Subcutaneous abdominal adipose tissue (tissue), 5 donors: ENCODE data around the gene HBA2.
A peak's percentile ranks its signal among the peaks of the same experiment; 100 is the strongest.

Experiments used
- H3K27ac ChIP-seq: one replicate; pipeline ENCODE4 v1.7.0; 2013; ENCODE audit warnings: low read depth, mild to moderate bottlenecking, inconsistent platforms, low read length, moderate library complexity
- H3K27me3 ChIP-seq, 5 donors: one replicate each; pipeline ENCODE4 v1.7.0; 2013; ENCODE audit warnings: low read length in 5 of 5, inconsistent platforms in 1 of 5; ENCODE audit not compliant: control insufficient read depth in 5 of 5, insufficient read depth in 4 of 5
- H3K36me3 ChIP-seq, 5 donors: one replicate each; pipeline ENCODE4 v1.7.0; 2013; ENCODE audit warnings: low read length in 5 of 5; ENCODE audit not compliant: control insufficient read depth in 5 of 5, insufficient read depth in 5 of 5
- H3K4me1 ChIP-seq, 5 donors: one replicate each; pipeline ENCODE4 v1.7.0; 2013; ENCODE audit warnings: low read length in 5 of 5, mild to moderate bottlenecking in 3 of 5, moderate library complexity in 1 of 5; ENCODE audit not compliant: control insufficient read depth in 5 of 5, insufficient read depth in 5 of 5
- H3K4me3 ChIP-seq, 5 donors: one replicate each; pipeline ENCODE4 v1.7.0; 2013; ENCODE audit warnings: low read length in 5 of 5, low read depth in 1 of 5
- H3K9ac ChIP-seq, 5 donors: one replicate each; pipeline ENCODE4 v1.7.0; 2013; ENCODE audit warnings: low read length in 5 of 5, mild to moderate bottlenecking in 4 of 5, moderate library complexity in 3 of 5
- H3K9me3 ChIP-seq, 5 donors: one replicate each; pipeline ENCODE4 v1.7.0; 2013; ENCODE audit warnings: low read length in 5 of 5; ENCODE audit not compliant: control insufficient read depth in 5 of 5
- donor health status: healthy.
- donor health status: healthy.
- donor health status: healthy.
- donor health status: healthy.
- donor health status: healthy.

The HBA2 gene

DNA sequence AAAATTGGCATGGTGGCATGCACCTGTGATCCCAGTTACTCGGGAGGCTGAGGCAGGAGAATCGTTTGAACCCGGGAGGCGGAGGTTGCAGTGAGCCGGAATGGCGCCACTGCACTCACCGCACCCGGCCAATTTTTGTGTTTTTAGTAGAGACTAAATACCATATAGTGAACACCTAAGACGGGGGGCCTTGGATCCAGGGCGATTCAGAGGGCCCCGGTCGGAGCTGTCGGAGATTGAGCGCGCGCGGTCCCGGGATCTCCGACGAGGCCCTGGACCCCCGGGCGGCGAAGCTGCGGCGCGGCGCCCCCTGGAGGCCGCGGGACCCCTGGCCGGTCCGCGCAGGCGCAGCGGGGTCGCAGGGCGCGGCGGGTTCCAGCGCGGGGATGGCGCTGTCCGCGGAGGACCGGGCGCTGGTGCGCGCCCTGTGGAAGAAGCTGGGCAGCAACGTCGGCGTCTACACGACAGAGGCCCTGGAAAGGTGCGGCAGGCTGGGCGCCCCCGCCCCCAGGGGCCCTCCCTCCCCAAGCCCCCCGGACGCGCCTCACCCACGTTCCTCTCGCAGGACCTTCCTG, 7.5 kb downstream of the HBA2 start, which contains the start of gene HBQ1:
TSS of gene HBQ1 (plus strand) at position 359 of the 575 bp plus-strand sequence. CDS start at position 387, 28 bp downstream.
- peaks cover 0 to 21% (median 13%) of the 10 kb centered on the region in 5 donors for H3K4me1 ChIP-seq
- no peaks in the 10 kb centered on the region for H3K9me3 ChIP-seq
- H3K27me3 ChIP-seq = peaks cover 23 to 35% (median 30%) of the 10 kb centered on the region in 5 donors
- H3K4me3 ChIP-seq = peak within 1 kb of the TSS in 3 of 5 donors; percentile 34 to 62 (median 40)
- H3K27ac ChIP-seq = no peak within 1 kb of the TSS
- no peak within 1 kb of the TSS for H3K9ac ChIP-seq
- peaks cover 0 to 3% (median 1%) of the 10 kb centered on the region in 5 donors for H3K36me3 ChIP-seq

DNA sequence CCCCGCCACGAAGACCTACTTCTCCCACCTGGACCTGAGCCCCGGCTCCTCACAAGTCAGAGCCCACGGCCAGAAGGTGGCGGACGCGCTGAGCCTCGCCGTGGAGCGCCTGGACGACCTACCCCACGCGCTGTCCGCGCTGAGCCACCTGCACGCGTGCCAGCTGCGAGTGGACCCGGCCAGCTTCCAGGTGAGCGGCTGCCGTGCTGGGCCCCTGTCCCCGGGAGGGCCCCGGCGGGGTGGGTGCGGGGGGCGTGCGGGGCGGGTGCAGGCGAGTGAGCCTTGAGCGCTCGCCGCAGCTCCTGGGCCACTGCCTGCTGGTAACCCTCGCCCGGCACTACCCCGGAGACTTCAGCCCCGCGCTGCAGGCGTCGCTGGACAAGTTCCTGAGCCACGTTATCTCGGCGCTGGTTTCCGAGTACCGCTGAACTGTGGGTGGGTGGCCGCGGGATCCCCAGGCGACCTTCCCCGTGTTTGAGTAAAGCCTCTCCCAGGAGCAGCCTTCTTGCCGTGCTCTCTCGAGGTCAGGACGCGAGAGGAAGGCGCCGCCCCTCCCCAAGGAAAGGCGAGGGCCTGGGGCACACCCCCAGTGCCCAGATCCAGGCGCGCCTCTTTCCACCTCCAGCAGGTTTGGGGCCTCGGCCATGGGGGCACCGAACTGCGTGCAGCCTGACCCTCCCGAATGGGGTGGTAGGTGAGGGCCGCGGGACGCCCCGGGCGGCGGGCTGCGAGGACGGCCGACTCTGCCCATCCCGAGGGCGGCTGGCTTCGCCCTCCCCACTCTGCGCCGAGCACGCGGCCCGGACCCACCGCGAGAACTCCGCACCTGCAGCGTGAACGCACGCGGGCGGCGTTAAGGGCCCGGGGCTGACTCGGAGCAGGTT, 8.2 kb downstream of the HBA2 start:
- H3K9ac ChIP-seq = no peak overlapping the region
- peaks cover 18 to 32% (median 25%) of the 10 kb centered on the region in 5 donors for H3K27me3 ChIP-seq
- H3K36me3 ChIP-seq = peaks cover 0 to 10% (median 4%) of the 10 kb centered on the region in 5 donors
- no peak overlapping the region for H3K27ac ChIP-seq
- peak overlapping the region in 3 of 5 donors; percentile 34 to 62 (median 40) for H3K4me3 ChIP-seq
- H3K4me1 ChIP-seq = peaks cover 0 to 21% (median 13%) of the 10 kb centered on the region in 5 donors
- H3K9me3 ChIP-seq = no peaks in the 10 kb centered on the region

- H3K27ac ChIP-seq = no peak overlapping the region
- no peak overlapping the region for H3K9ac ChIP-seq
- H3K9me3 ChIP-seq = no peaks in the 10 kb centered on the region
- peak overlapping the region in 1 of 5 donors; percentile 62 for H3K4me3 ChIP-seq
- peaks cover 18 to 32% (median 25%) of the 10 kb centered on the region in 5 donors for H3K27me3 ChIP-seq
- H3K36me3 ChIP-seq = peaks cover 0 to 10% (median 4%) of the 10 kb centered on the region in 5 donors
- peaks cover 0 to 21% (median 13%) of the 10 kb centered on the region in 5 donors for H3K4me1 ChIP-seq
These were observed 8.9 kb downstream of the HBA2 start for GRCh38 chr16:181565-182021.

GRCh38 chr16:183005-183404, 10.3 kb downstream of the HBA2 start:
- Histone ChIP-seq H3K9me3 (no peaks in the 10 kb centered on the region), H3K4me1 (peaks cover 0 to 21% (median 13%) of the 10 kb centered on the region in 5 donors), H3K4me3 (no peak overlapping the region), H3K9ac (no peak overlapping the region), H3K27me3 (peaks cover 12 to 24% (median 16%) of the 10 kb centered on the region in 5 donors), H3K27ac (no peak overlapping the region), H3K36me3 (peaks cover 0 to 20% (median 13%) of the 10 kb centered on the region in 5 donors)

DNA sequence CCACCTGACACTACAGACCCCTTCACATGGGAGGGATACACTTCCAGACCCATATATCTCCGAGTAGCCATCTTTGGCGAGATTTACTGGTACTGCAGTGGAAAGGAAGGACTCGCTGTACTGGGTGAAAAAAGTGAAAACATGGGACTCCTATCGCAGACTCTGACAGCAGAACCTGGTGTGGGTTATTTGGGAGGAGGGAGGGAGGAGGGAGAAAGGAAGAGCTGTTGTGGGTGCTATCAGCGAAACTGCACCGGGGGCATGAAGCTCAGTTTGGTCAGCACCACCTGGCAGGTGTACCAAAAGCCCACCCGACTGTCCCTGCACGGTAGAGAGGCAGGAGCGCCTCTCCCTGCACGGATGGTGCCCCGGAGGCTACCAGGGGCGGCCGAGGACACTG, 12.5 kb downstream of the HBA2 start:
- no peak overlapping the region for H3K27ac ChIP-seq
- H3K4me3 ChIP-seq = no peak overlapping the region
- H3K9me3 ChIP-seq = no peaks in the 10 kb centered on the region
- peaks cover 0 to 41% (median 33%) of the 10 kb centered on the region in 5 donors for H3K36me3 ChIP-seq
- H3K9ac ChIP-seq = no peak overlapping the region
- peaks cover 0 to 6% (median 3%) of the 10 kb centered on the region in 5 donors for H3K27me3 ChIP-seq
- H3K4me1 ChIP-seq = peaks cover 0 to 16% (median 13%) of the 10 kb centered on the region in 5 donors

GRCh38 chr16:185691-186090, 13.0 kb downstream of the HBA2 start:
- Histone ChIP-seq H3K27ac (no peak overlapping the region), H3K4me3 (no peak overlapping the region), H3K4me1 (peaks cover 0 to 11% (median 9%) of the 10 kb centered on the region in 5 donors), H3K9ac (no peak overlapping the region), H3K9me3 (no peaks in the 10 kb centered on the region), H3K27me3 (peaks cover 0 to 3% (median 0%) of the 10 kb centered on the region in 5 donors), H3K36me3 (peaks cover 0 to 46% (median 37%) of the 10 kb centered on the region in 5 donors)

GRCh38 chr16:187330-187729, 14.7 kb downstream of the HBA2 start:
- Histone ChIP-seq H3K9me3 (no peaks in the 10 kb centered on the region), H3K4me3 (no peak overlapping the region), H3K27ac (no peak overlapping the region), H3K9ac (no peak overlapping the region), H3K4me1 (no peaks in the 10 kb centered on the region), H3K36me3 (peaks cover 0 to 62% (median 53%) of the 10 kb centered on the region in 5 donors), H3K27me3 (no peaks in the 10 kb centered on the region)

- no peaks in the 10 kb centered on the region for H3K27me3 ChIP-seq
- no peaks in the 10 kb centered on the region for H3K9me3 ChIP-seq
- peak overlapping the region in 1 of 5 donors; percentile 17 for H3K9ac ChIP-seq
- peaks cover 0 to 75% (median 59%) of the 10 kb centered on the region in 5 donors for H3K36me3 ChIP-seq
- no peaks in the 10 kb centered on the region for H3K4me1 ChIP-seq
- H3K27ac ChIP-seq = no peak overlapping the region
- H3K4me3 ChIP-seq = no peak overlapping the region
These were observed 16.0 kb downstream of the HBA2 start for GRCh38 chr16:188674-189073.

- no peaks in the 10 kb centered on the region for H3K27me3 ChIP-seq
- H3K9me3 ChIP-seq = no peaks in the 10 kb centered on the region
- no peak overlapping the region for H3K4me3 ChIP-seq
- peaks cover 2 to 84% (median 68%) of the 10 kb centered on the region in 5 donors for H3K36me3 ChIP-seq
- no peak overlapping the region for H3K9ac ChIP-seq
- no peak overlapping the region for H3K27ac ChIP-seq
- H3K4me1 ChIP-seq = no peaks in the 10 kb centered on the region
These were observed 17.0 kb downstream of the HBA2 start for GRCh38 chr16:189604-190186.
